Skeletal muscle cell (primary cell): ENCODE results near the gene IQUB.
"Not testable (repeated sequence)": the region's sequence is repeated elsewhere in the genome, so short reads cannot be mapped to it uniquely, and the experiment has no call there.

Experiments used
- DNase-seq: peaks from one replicate; pipeline ENCODE4 v3.0.0-alpha.2; 2010; ENCODE audit warnings: low read depth
- H3K4me3 ChIP-seq: 2 replicates; pipeline ENCODE4 v1.5.1; 2011; ENCODE audit warnings: low read depth, mild to moderate bottlenecking, control low read depth, low read length, moderate library complexity

IQUB gene

GRCh38 chr7:123552134-123552533 is 17.7 kb upstream of the IQUB start:
- not testable (repeated sequence) for DNase-seq, H3K4me3 ChIP-seq

- no peak for DNase-seq
- no peak overlapping the region for H3K4me3 ChIP-seq
Observed at GRCh38 chr7:123548406-123548805, 14.0 kb upstream of the IQUB start.

GRCh38 chr7:123539871-123540270 is 5.5 kb upstream of the IQUB start:
- no peak overlapping the region for H3K4me3 ChIP-seq
- no peak for DNase-seq

- H3K4me3 ChIP-seq = no peak overlapping the region
- DNase-seq = no peak
Observed at GRCh38 chr7:123538897-123539296, 4.5 kb upstream of the IQUB start.

- DNase-seq = peak; percentile 61
- H3K4me3 ChIP-seq = no peak overlapping the region
Observed at GRCh38 chr7:123538189-123538714, 3.9 kb upstream of the IQUB start.

- DNase-seq = no peak
- H3K4me3 ChIP-seq = no peak overlapping the region
Observed at GRCh38 chr7:123537026-123537642, 2.7 kb upstream of the IQUB start.

GRCh38 chr7:123535517-123535916 is 1.1 kb upstream of the IQUB start:
- no peak for DNase-seq
- peak overlapping the region; percentile 59 for H3K4me3 ChIP-seq

GRCh38 chr7:123533929-123534382 is 439 bp downstream of the IQUB start:
- peak overlapping the region; percentile 71 for H3K4me3 ChIP-seq
- DNase-seq = no peak

GRCh38 chr7:123533553-123533917 is 860 bp downstream of the IQUB start:
- no peak for DNase-seq
- H3K4me3 ChIP-seq = no peak overlapping the region

GRCh38 chr7:123532788-123533552 is 1.4 kb downstream of the IQUB start:
- not testable (repeated sequence) for DNase-seq

GRCh38 chr7:123532343-123532742 is 2.1 kb downstream of the IQUB start:
- not testable (repeated sequence) for DNase-seq
- H3K4me3 ChIP-seq = peak overlapping the region; percentile 49

More at GRCh38 chr7:123532788-123533552, 1.4 kb downstream of the IQUB start:
- peak overlapping the region; percentile 49 for H3K4me3 ChIP-seq

GRCh38 chr7:123530035-123530591 is 4.3 kb downstream of the IQUB start:
- not testable (repeated sequence) for H3K4me3 ChIP-seq

GRCh38 chr7:123528265-123528664 is 6.1 kb downstream of the IQUB start:
- no peak for DNase-seq

More at GRCh38 chr7:123530035-123530591, 4.3 kb downstream of the IQUB start:
- DNase-seq = not testable (repeated sequence)

GRCh38 chr7:123527712-123528225 is 6.6 kb downstream of the IQUB start:
- H3K4me3 ChIP-seq, DNase-seq: not testable (repeated sequence)

More at GRCh38 chr7:123528265-123528664, 6.1 kb downstream of the IQUB start:
- no peak overlapping the region for H3K4me3 ChIP-seq

GRCh38 chr7:123526533-123526932 is 7.9 kb downstream of the IQUB start:
- not testable (repeated sequence) for DNase-seq, H3K4me3 ChIP-seq

- no peak for DNase-seq
- no peak overlapping the region for H3K4me3 ChIP-seq
Observed at GRCh38 chr7:123522066-123522465, 12.3 kb downstream of the IQUB start.

- H3K4me3 ChIP-seq = no peak overlapping the region
- DNase-seq = no peak
Observed at GRCh38 chr7:123505221-123505620, 29.2 kb downstream of the IQUB start.

- no peak overlapping the region for H3K4me3 ChIP-seq
- DNase-seq = no peak
Observed at GRCh38 chr7:123502201-123502600, 32.2 kb downstream of the IQUB start.

GRCh38 chr7:123500878-123501489 is 33.4 kb downstream of the IQUB start:
- DNase-seq = no peak
- H3K4me3 ChIP-seq = no peak overlapping the region
